Stimulated activated CD4-positive, alpha-beta T cell treated with anti-CD3 and anti-CD28 coated beads, Interleukin-15, amount 100 ng/mL, for 1 hour (primary cell): ENCODE data around the gene RAB28.

ENCODE experiments used
- DNase-seq, 2 donors: peaks; one replicate each; pipeline ENCODE4 v3.0.0-alpha.2; 2020; ENCODE audit warnings: low read depth in 1 of 2, low spot score in 1 of 2

RAB28 gene

GRCh38 chr4:13511101-13511500 is 27.0 kb upstream of the RAB28 start:
- DNase-seq = no peak

- DNase-seq = no peak
These were observed 25.3 kb upstream of the RAB28 start for GRCh38 chr4:13509442-13509841.

GRCh38 chr4:13504374-13504773 is 20.2 kb upstream of the RAB28 start:
- no peak for DNase-seq

DNA sequence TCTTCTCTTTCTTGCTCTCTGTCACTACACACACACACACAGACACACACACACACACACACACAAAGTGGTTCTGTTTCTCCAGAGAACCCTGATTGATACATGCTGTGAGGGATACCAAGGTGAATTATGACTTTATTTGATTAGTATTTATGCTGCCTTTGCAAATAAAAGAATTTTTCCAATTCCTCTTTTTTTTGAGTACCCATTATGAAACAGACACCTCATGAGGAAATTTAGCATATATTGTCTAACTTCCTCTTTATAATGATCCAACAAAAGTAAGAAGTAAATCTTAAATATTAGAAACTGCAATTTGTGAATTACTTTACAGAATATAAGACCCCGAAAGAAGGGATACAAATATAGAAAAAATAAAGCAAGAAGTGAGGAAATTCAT is 14.3 kb upstream of the RAB28 start:
- no peak for DNase-seq

GRCh38 chr4:13496605-13497004 is 12.5 kb upstream of the RAB28 start:
- DNase-seq = no peak

DNA sequence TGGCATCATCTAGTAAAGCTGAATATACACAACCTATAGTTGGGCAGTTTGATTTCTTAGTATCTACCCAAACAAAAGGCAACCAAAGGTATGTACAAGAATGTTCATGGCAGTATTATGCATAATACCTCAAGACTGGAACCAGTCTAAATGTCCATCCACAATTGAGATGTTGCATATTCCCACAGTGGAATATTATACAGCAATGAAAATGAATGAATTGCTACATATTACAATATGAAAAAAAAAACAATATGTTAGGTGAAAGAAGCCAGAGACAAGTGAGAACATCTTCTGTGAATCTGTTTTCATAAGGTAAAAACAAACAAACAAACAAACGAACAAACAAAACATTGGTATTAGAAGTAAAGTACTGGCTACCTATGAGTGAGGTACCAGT is 11.6 kb upstream of the RAB28 start:
- DNase-seq = no peak

DNA sequence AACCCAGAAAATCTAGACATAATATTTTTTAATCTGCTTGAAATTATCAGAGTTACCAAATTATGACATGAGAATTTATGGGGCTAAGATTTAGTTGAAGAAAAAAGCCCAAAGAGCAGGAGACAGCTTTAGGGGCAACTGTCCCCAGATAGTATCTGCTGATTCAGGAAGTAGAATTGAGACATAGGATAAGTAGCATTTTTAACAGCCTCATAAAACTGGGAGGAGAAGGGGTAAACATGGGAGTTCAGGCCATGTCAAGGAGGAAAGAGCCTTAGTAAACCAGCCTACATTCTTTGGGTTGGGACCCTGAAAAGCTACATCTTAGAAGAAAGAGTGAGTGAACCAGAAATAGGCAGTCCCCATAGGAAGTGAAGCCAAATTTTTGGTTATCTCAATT is 9.7 kb upstream of the RAB28 start:
- DNase-seq = no peak

GRCh38 chr4:13492747-13493146 is 8.6 kb upstream of the RAB28 start:
- DNase-seq = no peak

GRCh38 chr4:13484749-13485221 is 645 bp upstream of the RAB28 start:
- DNase-seq = no peak

- peak; percentile 1 to 3 for DNase-seq
These were observed 395 bp downstream of the RAB28 start for GRCh38 chr4:13483768-13484121.

DNA sequence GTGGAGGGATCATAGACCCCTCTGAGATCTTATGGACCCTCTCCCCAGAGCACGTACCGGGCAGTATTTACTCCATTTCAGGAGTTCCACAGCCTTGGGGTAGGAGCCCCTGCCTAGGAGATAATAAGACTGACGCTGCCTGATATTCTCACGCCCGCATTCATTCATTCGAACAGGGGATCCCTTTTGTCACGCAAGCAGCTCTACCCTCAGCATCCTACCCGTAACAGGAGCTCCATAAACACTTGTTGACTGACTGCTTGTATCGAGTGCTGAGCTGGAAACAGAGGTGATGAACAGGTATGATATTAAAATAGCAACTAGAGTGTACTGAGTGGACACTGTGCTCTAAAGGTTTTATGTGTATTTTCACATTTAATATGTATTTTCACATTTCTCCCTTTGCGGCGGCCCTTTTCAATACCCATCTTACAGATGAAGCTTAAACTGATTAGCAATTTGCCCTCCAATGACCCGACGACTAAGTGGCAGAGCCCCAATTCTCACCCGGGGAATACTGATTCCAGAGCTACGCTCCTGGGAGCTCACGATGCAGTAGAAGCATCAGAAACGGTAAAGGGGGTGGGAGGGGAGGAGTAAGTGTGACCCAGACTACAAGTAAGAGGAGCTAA is 888 bp downstream of the RAB28 start:
- DNase-seq = no peak

DNA sequence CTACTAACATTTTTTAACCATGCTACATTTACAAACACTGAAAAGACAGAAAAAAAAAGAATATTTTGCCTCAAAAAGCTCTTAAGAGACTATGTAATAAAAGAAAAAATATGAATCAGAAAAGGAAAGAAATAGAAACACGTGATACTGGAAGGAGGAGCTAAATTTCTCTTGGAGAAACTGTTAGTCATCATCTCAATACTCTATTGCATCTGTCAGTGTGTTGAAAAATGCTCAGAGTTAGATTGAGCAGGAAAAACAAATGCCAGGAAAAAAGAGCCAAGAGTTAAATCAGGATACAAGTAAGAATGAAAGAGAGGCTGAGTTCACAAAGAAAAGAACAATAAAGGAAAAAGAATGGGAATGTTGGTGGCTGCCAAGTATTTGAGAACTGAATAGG is 2.6 kb downstream of the RAB28 start:
- DNase-seq = no peak

DNA sequence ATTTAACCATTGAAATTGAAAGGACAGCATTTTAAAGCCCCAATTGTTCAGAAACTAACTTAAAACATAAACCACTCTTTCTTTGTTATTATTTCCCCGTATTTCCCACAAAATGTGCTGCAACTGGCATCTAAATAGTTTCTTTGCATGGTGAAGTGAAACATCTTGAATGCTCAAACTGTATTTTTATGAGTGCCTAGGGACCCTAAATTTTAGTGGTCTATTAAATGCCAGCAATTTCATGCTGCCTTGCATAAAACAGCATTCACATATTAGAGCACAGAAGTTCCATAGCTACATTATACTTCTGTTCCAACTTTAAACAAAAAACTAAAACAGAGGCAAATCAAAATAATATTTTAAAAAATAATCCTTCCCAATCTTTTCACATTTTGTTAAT is 5.4 kb downstream of the RAB28 start:
- no peak for DNase-seq

DNA sequence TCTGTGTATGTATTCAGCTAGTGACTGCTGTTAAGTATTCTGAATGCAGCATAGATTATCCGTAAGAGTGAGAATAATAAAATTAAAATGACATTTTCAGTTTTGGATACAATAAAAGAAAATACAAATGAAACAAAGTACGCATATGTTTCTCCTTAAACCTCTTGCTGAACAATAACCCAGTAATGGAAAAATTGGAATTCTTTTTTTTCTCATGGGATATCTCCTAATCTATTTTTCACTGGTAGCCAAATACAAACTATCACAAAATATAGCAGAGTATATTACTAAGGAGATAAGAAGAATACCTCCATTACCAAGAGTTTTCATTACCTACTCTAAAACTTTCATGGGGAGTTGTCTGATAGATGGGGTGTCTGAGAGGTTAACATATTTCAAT is 6.0 kb downstream of the RAB28 start:
- no peak for DNase-seq

- no peak for DNase-seq
These were observed 7.2 kb downstream of the RAB28 start for GRCh38 chr4:13476915-13477314.

- no peak for DNase-seq
These were observed 8.0 kb downstream of the RAB28 start for GRCh38 chr4:13476152-13476551.

- no peak for DNase-seq
These were observed 12.7 kb downstream of the RAB28 start for GRCh38 chr4:13471400-13471799.

GRCh38 chr4:13470379-13470778 is 13.8 kb downstream of the RAB28 start:
- no peak for DNase-seq

GRCh38 chr4:13464973-13465372 is 19.2 kb downstream of the RAB28 start:
- DNase-seq = no peak

DNA sequence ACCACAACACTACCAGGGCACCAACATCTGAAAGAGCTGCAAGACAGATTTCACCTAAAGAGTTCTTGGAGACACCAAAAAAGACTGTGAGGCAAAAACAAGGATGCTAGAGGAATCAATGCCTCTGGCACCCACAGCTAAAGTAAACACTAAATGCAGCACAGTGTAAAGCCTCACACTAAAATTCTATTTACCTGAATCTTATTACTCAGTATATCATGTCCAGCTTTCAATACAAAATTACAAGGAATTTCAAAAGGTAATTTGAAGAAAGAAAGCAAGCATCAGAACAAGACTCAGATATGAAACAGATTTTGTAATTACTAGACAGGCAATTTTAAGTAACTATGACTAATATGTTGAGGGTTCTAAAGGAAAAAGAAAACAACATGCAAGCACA is 19.6 kb downstream of the RAB28 start:
- no peak for DNase-seq

DNA sequence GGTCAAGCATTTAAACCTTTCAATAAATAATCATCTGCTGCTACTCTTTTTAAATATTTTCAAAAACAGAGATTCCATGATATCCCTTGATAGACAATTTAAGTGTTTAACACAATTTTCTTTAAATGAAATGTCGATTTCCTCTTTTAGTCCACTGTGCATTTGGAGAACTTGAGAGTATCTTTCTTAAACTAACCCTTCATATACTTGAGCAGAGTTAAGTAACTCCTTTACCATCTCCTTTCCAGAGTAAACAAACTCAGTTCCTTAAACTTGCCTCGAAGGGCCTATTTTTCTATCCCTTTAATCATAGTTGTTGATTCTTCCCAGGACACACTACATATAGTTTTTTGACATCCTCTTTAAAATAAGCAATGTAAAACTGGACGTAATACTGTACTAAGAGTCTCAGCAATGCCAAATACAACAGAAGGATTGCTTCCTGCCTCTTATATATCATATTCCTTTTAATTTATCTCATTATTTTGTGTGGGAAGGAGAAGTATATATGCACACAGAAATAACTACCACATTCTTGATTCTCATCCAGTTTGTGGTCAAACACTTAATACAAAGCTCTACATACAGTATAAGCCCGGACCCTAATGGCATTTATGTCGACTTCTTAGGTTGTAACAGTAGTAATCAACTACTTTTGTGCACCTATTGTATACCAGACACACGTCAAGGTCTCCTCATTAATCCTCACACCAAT is 22.8 kb downstream of the RAB28 start:
- DNase-seq = no peak

- DNase-seq = no peak
These were observed 28.7 kb downstream of the RAB28 start for GRCh38 chr4:13455411-13455810.

DNA sequence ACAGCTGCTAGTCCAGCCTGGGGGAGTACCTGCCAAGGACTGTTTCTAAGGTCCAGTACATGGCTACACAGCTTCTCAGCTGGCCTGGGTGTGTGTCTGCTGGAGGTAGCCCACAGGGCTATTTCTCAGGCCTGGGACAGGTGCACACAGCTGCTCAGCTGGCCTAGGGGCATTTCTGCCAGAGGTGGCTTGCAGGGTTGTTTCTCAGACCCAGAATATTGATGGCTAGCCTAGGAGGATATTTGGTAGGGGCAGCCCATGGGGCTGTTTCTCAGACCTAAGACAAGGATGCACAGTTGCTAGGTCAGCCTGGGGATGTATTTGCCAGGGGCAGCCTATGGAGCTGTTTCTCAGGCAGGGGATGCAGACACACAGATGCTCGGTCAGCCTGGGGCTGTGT is 29.4 kb downstream of the RAB28 start:
- no peak for DNase-seq
